ENCODE data around the gene LACTB.

Gene LACTB

DNA sequence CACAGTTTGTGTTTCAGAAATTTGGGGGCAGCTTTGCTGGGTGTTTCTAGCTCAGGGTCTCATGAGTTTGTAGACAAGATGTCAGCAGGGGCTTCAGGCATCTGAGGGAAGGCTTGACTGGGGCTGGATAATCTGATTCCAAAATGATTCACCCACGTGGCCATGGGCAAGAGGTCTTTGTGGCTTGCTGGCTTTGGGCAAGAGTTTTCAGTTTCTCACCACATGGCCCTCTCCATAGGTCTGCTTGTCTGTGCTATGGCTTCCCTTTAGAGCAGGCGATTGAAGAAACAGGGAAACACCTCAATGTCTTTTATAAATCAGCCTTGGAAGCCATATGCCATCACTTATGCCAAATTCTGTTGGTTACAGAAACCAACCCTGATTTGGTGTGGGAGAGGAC, 23.8 kb downstream of the LACTB start:
- no peak overlapping the region for H3K4me3 ChIP-seq (ENCODE audit: severe bottlenecking)
- H3K36me3 ChIP-seq (ENCODE audit: low read depth): peaks cover 11% of the 10 kb centered on the region
- peaks cover 4% of the 10 kb centered on the region for H3K4me1 ChIP-seq (ENCODE audit: insufficient read depth, poor library complexity, severe bottlenecking)
- H3K27ac ChIP-seq (ENCODE audit: poor library complexity, severe bottlenecking): no peak overlapping the region
- ATAC-seq (ENCODE audit: low read depth) (no peak), DNase-seq (ENCODE audit: low spot score) (no peak)
- H3K9me3 ChIP-seq (ENCODE audit: severe bottlenecking): no peaks in the 10 kb centered on the region
- TF ChIP-seq, protein P1, sequence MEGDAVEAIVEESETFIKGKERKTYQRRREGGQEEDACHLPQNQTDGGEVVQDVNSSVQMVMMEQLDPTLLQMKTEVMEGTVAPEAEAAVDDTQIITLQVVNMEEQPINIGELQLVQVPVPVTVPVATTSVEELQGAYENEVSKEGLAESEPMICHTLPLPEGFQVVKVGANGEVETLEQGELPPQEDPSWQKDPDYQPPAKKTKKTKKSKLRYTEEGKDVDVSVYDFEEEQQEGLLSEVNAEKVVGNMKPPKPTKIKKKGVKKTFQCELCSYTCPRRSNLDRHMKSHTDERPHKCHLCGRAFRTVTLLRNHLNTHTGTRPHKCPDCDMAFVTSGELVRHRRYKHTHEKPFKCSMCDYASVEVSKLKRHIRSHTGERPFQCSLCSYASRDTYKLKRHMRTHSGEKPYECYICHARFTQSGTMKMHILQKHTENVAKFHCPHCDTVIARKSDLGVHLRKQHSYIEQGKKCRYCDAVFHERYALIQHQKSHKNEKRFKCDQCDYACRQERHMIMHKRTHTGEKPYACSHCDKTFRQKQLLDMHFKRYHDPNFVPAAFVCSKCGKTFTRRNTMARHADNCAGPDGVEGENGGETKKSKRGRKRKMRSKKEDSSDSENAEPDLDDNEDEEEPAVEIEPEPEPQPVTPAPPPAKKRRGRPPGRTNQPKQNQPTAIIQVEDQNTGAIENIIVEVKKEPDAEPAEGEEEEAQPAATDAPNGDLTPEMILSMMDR (IDR thresholded peaks at IDR 0.05; ENCODE audit: poor library complexity, severe bottlenecking): no peak
- H3K27me3 ChIP-seq (ENCODE audit: insufficient read depth, poor library complexity, severe bottlenecking): no peaks in the 10 kb centered on the region

DNA sequence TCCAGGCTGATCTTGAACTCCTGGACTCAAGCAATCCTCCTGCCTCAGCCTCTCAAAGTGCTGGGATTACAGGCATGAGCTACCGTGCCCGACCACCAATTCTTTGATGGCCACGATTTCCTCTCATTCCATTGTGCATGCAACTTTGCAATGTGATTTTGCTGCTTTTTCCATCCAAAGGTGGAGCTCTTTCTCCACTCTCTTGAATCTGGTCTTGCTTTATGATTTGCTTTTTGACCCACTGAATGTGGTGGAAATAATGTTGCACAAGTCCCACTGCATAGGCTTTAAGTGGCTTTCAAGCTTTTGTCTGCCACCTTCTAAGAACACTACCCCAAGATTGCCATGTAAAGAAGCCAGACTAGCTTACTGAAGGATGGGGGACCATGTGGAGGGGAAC, 25.0 kb downstream of the LACTB start:
- no peak overlapping the region for H3K4me3 ChIP-seq (ENCODE audit: severe bottlenecking)
- no peak overlapping the region for H3K27ac ChIP-seq (ENCODE audit: poor library complexity, severe bottlenecking)
- TF ChIP-seq, protein P1 (IDR thresholded peaks at IDR 0.05; ENCODE audit: poor library complexity, severe bottlenecking): peak; percentile 17
- H3K27me3 ChIP-seq (ENCODE audit: insufficient read depth, poor library complexity, severe bottlenecking): no peaks in the 10 kb centered on the region
- H3K4me1 ChIP-seq (ENCODE audit: insufficient read depth, poor library complexity, severe bottlenecking): peaks cover 7% of the 10 kb centered on the region
- ATAC-seq (ENCODE audit: low read depth): no peak
- H3K36me3 ChIP-seq (ENCODE audit: low read depth): peaks cover 11% of the 10 kb centered on the region
- no peaks in the 10 kb centered on the region for H3K9me3 ChIP-seq (ENCODE audit: severe bottlenecking)
- no peak for DNase-seq (ENCODE audit: low spot score)

DNA sequence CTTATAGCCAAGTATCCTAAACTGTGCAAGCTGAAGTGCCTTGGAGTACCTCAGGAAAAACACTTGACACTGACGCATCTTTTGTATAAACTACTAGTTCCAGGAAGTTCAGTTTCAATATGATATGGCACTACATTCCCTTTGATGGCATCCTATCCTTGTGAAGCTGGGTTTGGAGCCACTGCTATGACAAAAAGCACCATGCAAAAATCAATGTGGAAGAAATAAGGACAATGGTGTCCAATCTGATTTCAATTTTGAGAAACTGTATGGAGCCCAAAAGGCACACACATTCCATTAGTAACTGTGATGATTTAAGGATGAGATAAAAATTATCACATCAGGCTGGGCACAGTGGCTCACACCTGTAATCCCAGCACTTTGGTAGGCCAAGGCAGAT, 30.0 kb downstream of the LACTB start:
- ATAC-seq (ENCODE audit: low read depth) (no peak), DNase-seq (ENCODE audit: low spot score) (no peak)
- no peak overlapping the region for H3K4me3 ChIP-seq (ENCODE audit: severe bottlenecking)
- H3K27me3 ChIP-seq (ENCODE audit: insufficient read depth, poor library complexity, severe bottlenecking): no peaks in the 10 kb centered on the region
- peaks cover 7% of the 10 kb centered on the region for H3K4me1 ChIP-seq (ENCODE audit: insufficient read depth, poor library complexity, severe bottlenecking)
- no peaks in the 10 kb centered on the region for H3K9me3 ChIP-seq (ENCODE audit: severe bottlenecking)
- no peak overlapping the region for H3K27ac ChIP-seq (ENCODE audit: poor library complexity, severe bottlenecking)
- H3K36me3 ChIP-seq (ENCODE audit: low read depth): peaks cover 47% of the 10 kb centered on the region
- TF ChIP-seq, protein P1 (IDR thresholded peaks at IDR 0.05; ENCODE audit: poor library complexity, severe bottlenecking): no peak

DNA sequence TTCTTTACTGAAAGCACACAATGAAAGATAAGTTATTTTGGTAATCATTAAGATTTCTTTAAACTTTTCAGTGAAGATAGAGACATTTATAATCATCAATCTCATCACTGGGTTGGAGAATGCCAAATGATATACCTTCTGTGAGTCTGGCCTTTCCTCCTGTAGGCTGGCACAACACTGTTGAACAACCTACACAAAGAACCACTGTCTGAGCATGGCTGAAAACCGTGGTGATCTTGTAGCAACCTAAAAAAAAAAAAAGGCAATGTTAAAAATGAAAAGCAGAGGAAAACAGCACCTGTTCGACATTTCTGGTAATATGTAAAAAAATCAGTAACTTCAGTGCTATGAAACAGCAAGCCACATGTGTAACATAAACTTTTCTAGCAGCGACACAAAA, 33.8 kb downstream of the LACTB start:
- Histone ChIP-seq H3K27ac (ENCODE audit: poor library complexity, severe bottlenecking) (no peak overlapping the region), H3K36me3 (ENCODE audit: low read depth) (peaks cover 36% of the 10 kb centered on the region), H3K4me3 (ENCODE audit: severe bottlenecking) (no peak overlapping the region), H3K4me1 (ENCODE audit: insufficient read depth, poor library complexity, severe bottlenecking) (peaks cover 4% of the 10 kb centered on the region), H3K27me3 (ENCODE audit: insufficient read depth, poor library complexity, severe bottlenecking) (no peaks in the 10 kb centered on the region), H3K9me3 (ENCODE audit: severe bottlenecking) (no peaks in the 10 kb centered on the region)
- DNase-seq (ENCODE audit: low spot score): no peak
- TF ChIP-seq, protein P1 (IDR thresholded peaks at IDR 0.05; ENCODE audit: poor library complexity, severe bottlenecking): no peak
- no peak for ATAC-seq (ENCODE audit: low read depth)

DNA sequence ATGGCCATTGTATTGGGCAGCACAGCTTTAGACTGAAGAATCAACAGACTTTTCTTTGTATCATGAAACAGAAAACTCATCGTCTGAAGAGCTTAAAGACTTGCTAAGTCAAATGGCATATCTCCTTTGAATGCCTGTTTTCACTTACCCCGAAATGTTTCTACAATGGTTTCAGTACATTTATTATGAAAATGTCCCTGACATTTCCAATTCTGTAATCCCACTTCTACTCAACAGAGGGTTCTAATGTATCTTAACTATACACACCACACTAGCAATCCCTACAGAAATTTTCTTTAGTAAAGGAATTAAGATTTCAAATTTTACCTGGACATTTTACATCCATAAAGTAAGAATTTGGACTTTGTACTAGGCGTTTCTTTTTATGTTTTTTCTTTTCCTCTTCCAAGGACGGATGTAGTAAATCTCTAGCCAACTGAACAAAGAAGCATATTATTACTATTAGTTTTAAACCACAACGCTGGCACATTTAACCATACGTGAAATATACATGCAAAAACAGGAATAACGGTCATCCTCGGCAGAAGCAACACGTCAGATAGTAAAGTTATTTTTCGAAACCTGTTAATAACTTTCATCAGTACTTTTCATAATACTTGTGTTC, 34.5 kb downstream of the LACTB start:
- peak overlapping the region; percentile 81 for H3K27ac ChIP-seq (ENCODE audit: poor library complexity, severe bottlenecking)

More for the DNA sequence above, 34.5 kb downstream of the LACTB start:
- Histone ChIP-seq H3K36me3 (ENCODE audit: low read depth) (peaks cover 36% of the 10 kb centered on the region), H3K4me3 (ENCODE audit: severe bottlenecking) (peak overlapping the region; percentile 87), H3K4me1 (ENCODE audit: insufficient read depth, poor library complexity, severe bottlenecking) (no peaks in the 10 kb centered on the region), H3K27me3 (ENCODE audit: insufficient read depth, poor library complexity, severe bottlenecking) (no peaks in the 10 kb centered on the region), H3K9me3 (ENCODE audit: severe bottlenecking) (no peaks in the 10 kb centered on the region)
- no peak for DNase-seq (ENCODE audit: low spot score)
- ATAC-seq (ENCODE audit: low read depth): no peak
- TF ChIP-seq, protein P1 (IDR thresholded peaks at IDR 0.05; ENCODE audit: poor library complexity, severe bottlenecking): peak; percentile 13
